ENCODE data around the gene MAPK4.

MAPK4 gene

DNA sequence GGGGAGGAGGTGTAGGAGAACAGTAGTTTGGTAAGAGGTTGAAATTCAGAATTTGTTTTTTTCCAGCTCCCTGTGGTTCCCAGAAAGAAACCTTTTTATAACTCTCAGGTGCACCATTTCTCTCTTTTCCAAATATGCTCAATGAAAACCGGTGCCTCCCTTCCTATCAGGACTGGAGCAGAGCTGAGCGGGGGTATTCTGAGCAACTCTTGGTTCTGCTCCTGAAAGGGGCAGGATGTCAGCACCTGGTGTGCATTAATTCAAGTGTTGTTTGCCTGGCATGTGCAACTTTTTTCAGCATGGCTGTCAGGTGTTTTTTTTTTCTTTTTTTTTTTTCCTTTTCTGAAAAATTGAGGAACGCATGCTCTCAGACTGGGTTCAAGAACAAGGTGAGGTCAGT lies 74.1 kb downstream of the MAPK4 start:
- H3K9me3 ChIP-seq (ENCODE audit: low read depth, low read length): no peaks in the 10 kb centered on the region
- TF ChIP-seq EZH2 (IDR thresholded peaks at IDR 0.05) (no peak), POLR2AphosphoS5 (IDR thresholded peaks at IDR 0.05; ENCODE audit: borderline replicate concordance, low read depth, low read length) (no peak), FOXP2 (optimal IDR thresholded peaks at IDR 0.05; ENCODE audit: control extremely low read depth, extremely low read length, insufficient read depth) (no peak)
- H3K4me3 ChIP-seq: no peak overlapping the region
- no peaks in the 10 kb centered on the region for H3K36me3 ChIP-seq (ENCODE audit: insufficient read depth, low read length)
- H3K27ac ChIP-seq: no peak overlapping the region
- H3K9ac ChIP-seq (ENCODE audit: insufficient read length): no peak overlapping the region
- DNase-seq (ENCODE audit: low read depth, low spot score): no peak

DNA sequence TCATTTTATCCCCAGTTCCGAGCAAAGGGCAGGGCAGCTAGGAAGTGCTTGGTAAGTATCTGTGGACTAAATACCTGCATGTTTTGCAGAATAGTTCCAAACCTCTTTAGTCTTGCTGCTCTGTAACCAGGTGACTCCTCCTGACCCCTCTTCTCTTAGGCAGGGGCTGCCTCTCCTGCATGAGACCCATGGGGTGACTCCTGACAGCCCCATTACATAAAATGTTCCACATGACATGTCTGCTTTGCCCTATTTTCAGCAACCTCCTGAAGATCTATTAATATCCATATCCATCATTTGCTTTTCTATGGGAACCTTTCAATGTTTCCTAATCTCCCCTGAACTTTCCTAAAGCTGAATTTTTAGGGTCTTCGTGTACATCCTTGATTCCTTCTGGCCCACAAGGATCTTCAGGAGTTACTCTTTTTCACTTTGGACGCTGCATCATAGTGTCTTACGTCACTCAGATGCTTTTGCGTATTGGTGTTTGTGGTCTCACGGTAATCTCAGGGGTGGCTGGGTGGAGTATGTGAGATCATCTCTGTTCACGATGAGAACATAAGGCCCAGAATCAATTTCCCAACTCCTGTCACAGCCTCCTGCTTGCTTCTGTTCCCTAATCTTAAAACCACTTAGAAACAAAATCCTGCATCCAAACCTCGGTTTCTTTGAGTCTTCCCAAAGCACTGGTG lies 76.6 kb downstream of the MAPK4 start:
- Histone ChIP-seq H3K36me3 (ENCODE audit: insufficient read depth, low read length) (no peaks in the 10 kb centered on the region), H3K9me3 (ENCODE audit: low read depth, low read length) (no peaks in the 10 kb centered on the region), H3K9ac (ENCODE audit: insufficient read length) (no peak overlapping the region), H3K27ac (no peak overlapping the region), H3K4me3 (no peak overlapping the region)
- TF ChIP-seq FOXP2 (optimal IDR thresholded peaks at IDR 0.05; ENCODE audit: control extremely low read depth, extremely low read length, insufficient read depth): no peak
- TF ChIP-seq EZH2 (IDR thresholded peaks at IDR 0.05): no peak
- TF ChIP-seq POLR2AphosphoS5 (IDR thresholded peaks at IDR 0.05; ENCODE audit: borderline replicate concordance, low read depth, low read length): no peak
- no peak for DNase-seq (ENCODE audit: low read depth, low spot score)

DNA sequence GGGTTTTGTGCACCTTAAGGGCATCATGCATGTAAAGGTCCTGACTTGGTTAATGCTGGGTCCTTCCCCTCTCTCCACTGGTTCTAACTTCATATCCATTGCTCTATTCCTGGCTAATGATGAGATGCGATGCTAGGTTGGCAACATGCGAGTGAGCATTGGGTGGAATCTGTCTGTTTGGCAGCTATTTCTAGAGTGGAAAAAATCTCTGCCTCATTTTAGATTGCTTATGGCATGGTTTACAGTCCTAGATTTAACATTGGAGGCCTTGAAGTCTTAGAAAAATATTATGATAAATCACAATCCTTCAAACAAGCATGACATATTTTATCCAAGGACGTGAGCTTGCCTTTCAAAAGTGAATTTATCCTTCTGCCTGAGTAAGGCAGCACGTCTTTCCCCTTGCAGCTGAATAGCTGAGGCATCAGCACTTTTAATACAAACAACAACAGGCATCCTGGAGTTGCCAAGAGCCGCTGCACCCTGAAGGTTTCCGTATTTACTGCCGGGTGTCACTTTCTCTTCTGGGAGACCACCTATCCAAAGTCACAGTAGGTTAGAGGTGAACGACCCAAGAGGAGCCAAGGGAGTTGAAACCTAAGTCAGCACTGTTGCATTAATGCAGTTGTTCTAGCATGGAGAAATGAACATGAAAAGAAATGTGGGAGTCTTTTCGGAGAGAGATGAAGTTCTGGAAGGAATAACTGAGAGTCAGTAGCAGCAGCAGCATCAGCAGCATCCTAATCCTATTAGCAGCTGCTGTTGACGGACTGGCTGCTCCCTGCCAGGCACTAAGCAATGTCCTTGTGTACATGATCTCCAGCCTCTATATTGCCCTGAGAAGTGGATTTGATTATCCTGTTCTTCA lies 78.4 kb downstream of the MAPK4 start:
- Histone ChIP-seq H3K9me3 (ENCODE audit: low read depth, low read length) (no peaks in the 10 kb centered on the region), H3K36me3 (ENCODE audit: insufficient read depth, low read length) (no peaks in the 10 kb centered on the region), H3K4me3 (no peak overlapping the region), H3K9ac (ENCODE audit: insufficient read length) (no peak overlapping the region), H3K27ac (no peak overlapping the region)
- DNase-seq (ENCODE audit: low read depth, low spot score): no peak
- TF ChIP-seq EZH2 (IDR thresholded peaks at IDR 0.05) (no peak), FOXP2 (optimal IDR thresholded peaks at IDR 0.05; ENCODE audit: control extremely low read depth, extremely low read length, insufficient read depth) (no peak), POLR2AphosphoS5 (IDR thresholded peaks at IDR 0.05; ENCODE audit: borderline replicate concordance, low read depth, low read length) (no peak)

DNA sequence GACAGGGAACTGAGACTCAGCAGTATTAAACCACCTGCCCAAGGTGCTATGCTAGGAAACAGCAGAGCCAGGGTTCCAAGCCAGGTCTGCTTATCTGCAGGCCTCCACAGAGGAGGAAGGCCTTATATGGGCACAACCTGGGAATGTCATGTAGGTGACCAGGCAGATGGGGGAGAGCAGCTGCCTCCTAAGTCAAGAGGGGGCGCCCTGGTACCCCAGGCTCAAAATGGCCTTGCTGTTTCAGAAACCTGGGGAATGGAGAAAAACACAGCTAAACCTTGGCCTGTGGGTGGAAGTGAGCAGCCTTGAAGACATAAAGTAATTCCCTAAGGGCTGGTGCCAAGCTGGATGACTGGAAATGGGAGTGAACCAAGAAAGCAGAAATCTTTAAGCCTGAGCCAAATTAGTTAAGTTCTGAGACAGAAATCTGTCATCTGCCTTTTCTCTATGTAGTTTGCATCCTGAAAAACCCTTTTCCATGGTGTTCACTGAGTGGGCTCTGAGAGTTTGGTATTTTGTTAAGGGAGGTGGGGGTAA lies 79.1 kb downstream of the MAPK4 start:
- Histone ChIP-seq H3K4me3 (no peak overlapping the region), H3K36me3 (ENCODE audit: insufficient read depth, low read length) (no peaks in the 10 kb centered on the region), H3K9ac (ENCODE audit: insufficient read length) (no peak overlapping the region), H3K9me3 (ENCODE audit: low read depth, low read length) (no peaks in the 10 kb centered on the region), H3K27ac (no peak overlapping the region)
- DNase-seq (ENCODE audit: low read depth, low spot score): no peak
- TF ChIP-seq FOXP2 (optimal IDR thresholded peaks at IDR 0.05; ENCODE audit: control extremely low read depth, extremely low read length, insufficient read depth) (no peak), POLR2AphosphoS5 (IDR thresholded peaks at IDR 0.05; ENCODE audit: borderline replicate concordance, low read depth, low read length) (no peak), EZH2 (IDR thresholded peaks at IDR 0.05) (no peak)

DNA sequence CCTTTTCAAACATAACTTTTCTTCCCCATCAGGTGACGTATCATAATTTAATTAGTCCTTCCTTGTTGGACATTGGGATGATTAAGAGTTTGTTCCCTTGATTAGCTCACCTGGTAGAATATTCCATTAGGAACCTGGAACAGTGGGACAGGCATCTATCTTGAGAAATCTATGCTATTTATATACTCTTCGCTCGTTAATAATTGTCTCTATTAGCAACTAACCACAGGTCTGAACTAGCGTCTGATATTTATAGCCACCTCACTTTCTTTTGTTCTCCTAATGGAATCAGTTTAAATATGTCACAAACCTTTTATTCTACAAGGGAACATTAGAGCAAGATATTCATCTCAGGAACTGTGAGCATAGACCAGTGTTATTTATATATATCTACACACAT lies 79.8 kb downstream of the MAPK4 start:
- no peak for DNase-seq (ENCODE audit: low read depth, low spot score)
- H3K9ac ChIP-seq (ENCODE audit: insufficient read length): no peak overlapping the region
- no peak overlapping the region for H3K27ac ChIP-seq
- no peak overlapping the region for H3K4me3 ChIP-seq
- TF ChIP-seq FOXP2 (optimal IDR thresholded peaks at IDR 0.05; ENCODE audit: control extremely low read depth, extremely low read length, insufficient read depth): no peak
- TF ChIP-seq EZH2 (IDR thresholded peaks at IDR 0.05): no peak
- H3K36me3 ChIP-seq (ENCODE audit: insufficient read depth, low read length): no peaks in the 10 kb centered on the region
- no peaks in the 10 kb centered on the region for H3K9me3 ChIP-seq (ENCODE audit: low read depth, low read length)

DNA sequence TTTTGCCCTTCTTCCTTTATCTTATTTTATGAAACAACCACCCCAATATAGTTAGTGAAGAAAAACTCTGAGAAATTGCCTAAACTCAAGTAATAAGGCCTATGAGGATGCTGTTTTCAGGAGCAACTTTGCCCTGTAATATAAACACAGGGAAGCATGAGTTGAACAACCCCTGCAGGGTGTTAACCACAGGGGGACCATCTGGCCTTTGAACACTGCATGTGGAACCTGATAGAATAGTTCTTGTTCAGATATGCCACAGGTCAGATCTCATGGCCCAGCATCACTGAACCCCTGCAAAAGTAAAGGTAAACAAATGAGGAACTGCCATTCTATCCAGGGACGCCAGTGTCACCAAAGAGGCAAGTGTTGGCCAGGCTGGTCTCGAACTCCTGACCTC lies 82.6 kb downstream of the MAPK4 start:
- no peak for DNase-seq (ENCODE audit: low read depth, low spot score)
- H3K9me3 ChIP-seq (ENCODE audit: low read depth, low read length): no peaks in the 10 kb centered on the region
- no peak overlapping the region for H3K4me3 ChIP-seq
- TF ChIP-seq EZH2 (IDR thresholded peaks at IDR 0.05) (no peak), POLR2AphosphoS5 (IDR thresholded peaks at IDR 0.05; ENCODE audit: borderline replicate concordance, low read depth, low read length) (no peak), FOXP2 (optimal IDR thresholded peaks at IDR 0.05; ENCODE audit: control extremely low read depth, extremely low read length, insufficient read depth) (no peak)
- no peak overlapping the region for H3K9ac ChIP-seq (ENCODE audit: insufficient read length)
- H3K27ac ChIP-seq: no peak overlapping the region
- no peaks in the 10 kb centered on the region for H3K36me3 ChIP-seq (ENCODE audit: insufficient read depth, low read length)

DNA sequence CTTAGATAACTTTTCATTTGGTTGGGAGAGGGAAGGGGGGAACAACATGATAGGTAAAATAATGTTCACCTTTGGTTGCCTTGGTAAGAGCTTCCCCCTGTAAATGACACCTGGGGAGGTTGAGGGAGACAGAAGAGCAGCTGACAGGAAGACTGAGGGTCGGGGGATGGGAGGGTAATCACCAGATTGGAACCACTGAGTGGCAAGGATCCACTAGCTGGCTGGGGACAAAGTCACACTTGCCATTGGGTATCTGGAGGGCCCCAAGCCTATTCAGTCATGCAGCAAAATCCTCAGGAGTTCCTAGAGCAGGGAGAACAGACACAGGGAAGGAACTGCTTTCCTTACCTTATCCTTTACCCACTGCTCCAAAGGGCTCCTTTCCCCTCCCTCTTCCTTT lies 84.3 kb downstream of the MAPK4 start:
- Histone ChIP-seq H3K9ac (ENCODE audit: insufficient read length) (no peak overlapping the region), H3K9me3 (ENCODE audit: low read depth, low read length) (no peaks in the 10 kb centered on the region), H3K27ac (no peak overlapping the region), H3K36me3 (ENCODE audit: insufficient read depth, low read length) (no peaks in the 10 kb centered on the region), H3K4me3 (no peak overlapping the region)
- DNase-seq (ENCODE audit: low read depth, low spot score): no peak
- no peak for TF ChIP-seq EZH2 (IDR thresholded peaks at IDR 0.05)

DNA sequence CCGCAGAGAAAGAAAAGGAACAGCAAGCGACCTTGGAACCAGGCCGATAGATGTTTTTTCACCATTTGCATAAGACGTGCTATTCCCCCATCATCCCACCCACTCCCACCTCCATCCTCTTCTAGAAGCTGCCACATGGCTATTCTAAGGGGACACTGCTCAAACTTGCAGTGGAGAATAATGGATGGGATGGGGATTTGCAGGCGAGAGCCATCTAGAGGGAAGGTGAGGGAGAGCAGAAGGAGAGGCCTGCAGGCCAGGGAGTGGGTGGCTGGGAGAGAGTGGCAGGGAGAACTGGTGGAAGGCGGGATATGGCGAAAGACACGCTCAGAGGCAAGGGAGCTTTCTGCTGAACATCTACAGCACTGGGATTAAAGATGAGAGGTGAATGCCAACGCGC lies 84.9 kb downstream of the MAPK4 start:
- Histone ChIP-seq H3K9ac (ENCODE audit: insufficient read length) (no peak overlapping the region), H3K27ac (no peak overlapping the region), H3K9me3 (ENCODE audit: low read depth, low read length) (no peaks in the 10 kb centered on the region), H3K4me3 (no peak overlapping the region), H3K36me3 (ENCODE audit: insufficient read depth, low read length) (no peaks in the 10 kb centered on the region)
- TF ChIP-seq FOXP2 (optimal IDR thresholded peaks at IDR 0.05; ENCODE audit: control extremely low read depth, extremely low read length, insufficient read depth): no peak
- no peak for TF ChIP-seq EZH2 (IDR thresholded peaks at IDR 0.05)
- TF ChIP-seq POLR2AphosphoS5 (IDR thresholded peaks at IDR 0.05; ENCODE audit: borderline replicate concordance, low read depth, low read length): no peak
- no peak for DNase-seq (ENCODE audit: low read depth, low spot score)

All from SK-N-MC (cell line).